HG03571 (cell line): Measurements from ENCODE around the gene CLNK.
A peak's percentile ranks its signal among the peaks of the same experiment; 100 is the strongest.
"Not testable (repeated sequence)": the region's sequence is repeated elsewhere in the genome, so short reads cannot be mapped to it uniquely, and the experiment has no call there.

Experiments
- ATAC-seq: cut with Tn5 transposase; IDR thresholded peaks from one replicate; pipeline ENCODE4 v1.9.1; 2021; ENCODE audit not compliant: unreplicated experiment

CLNK gene

DNA sequence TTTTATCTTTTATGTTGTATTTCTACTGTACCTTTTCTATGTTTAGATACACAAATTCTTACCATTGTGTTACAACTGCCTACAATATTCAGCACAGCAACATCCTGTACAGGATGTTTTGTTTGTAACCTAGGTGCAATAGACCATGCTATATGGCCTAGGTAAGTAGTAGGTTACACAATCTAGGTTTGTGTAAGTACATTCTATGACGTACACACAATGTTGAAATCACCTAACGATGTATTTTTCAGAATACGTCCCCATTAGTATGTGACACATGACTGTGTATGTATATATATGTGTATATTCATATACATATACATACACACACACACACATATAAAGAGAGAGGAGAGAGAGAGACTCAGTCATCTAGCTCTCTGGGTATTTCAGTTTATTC, 103.5 kb downstream of the CLNK start:
- no peak for ATAC-seq

DNA sequence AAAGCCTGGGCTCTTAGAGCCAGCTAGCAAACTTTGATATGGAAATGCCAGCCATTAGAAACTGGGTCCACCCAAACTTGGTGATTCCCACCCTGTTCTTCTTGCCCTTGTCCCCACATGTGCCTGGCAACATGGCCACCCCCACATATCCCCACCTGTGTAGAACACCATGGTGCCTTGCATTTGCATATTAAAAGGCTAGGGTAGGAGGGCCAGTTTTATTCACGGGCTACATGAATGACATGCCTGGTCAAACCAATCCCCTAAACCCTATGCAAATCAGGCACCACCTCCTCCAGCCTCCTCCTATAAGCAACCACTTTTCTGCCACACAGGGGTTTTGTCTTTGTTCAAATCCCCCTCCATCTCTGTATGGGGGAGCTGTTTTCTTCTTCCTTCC, 104.9 kb downstream of the CLNK start:
- ATAC-seq: no peak

DNA sequence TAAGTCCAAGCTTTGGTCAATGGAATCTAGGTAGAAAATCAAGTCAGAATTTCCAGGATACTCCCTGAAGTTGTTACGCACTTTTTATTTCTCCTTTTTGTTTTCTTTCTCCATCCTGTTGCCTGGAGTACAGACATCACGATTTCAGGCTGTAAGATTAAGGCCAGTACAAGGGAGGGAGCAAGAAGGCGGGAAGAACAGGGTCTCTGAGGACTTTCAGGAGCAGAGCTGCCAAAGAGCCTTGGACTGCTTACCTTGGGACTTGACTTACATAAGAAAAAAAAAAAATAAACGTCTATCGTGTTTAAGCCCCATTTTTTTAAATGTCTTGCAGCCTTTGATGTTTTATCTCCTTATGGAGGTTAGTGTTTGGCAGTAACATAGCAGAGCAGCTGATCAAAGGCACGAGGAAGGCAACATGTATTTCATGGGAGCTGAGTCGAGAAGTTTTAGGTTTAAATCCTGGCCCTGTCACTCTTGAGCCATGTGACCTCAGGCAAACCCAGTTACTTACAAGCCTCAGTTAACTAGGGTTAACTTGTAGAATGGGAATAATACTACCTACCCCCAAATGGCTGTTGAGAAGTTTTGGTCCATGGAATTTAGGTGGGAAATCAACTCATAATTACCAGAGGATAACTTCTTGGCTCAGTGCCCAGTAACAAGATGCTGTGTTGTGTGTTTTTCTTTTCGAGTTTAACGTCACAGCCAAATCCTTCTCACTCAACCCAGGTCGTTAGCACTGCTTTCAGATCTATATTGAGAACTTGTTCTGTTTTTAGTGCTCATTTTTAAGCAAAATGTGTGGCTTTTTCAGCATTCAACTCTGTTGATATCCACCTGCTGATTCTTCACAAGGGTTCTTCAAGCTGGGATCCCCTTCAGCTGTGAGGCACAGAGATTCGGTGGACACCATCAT, 106.8 kb downstream of the CLNK start:
- no peak for ATAC-seq

DNA sequence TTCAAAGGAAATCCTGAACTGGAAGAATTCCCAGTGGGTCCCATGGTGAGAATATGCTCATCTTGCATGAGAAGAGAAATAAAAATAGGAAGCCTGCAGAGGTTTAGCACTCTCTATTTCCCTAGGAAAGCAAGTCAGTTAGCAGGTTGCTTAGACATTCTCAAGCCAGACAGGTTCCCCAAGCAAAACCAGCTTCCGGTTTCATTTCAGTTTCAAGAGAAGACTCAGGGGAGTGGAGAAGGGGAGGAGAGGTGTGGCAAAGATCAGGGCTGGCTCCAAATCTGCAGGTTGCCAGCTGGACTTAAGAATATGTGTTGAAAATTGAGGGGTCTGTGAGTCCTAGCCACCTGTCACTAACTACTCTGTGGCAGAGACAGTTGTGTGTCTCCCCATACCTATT, 107.5 kb downstream of the CLNK start:
- ATAC-seq: peak; percentile 70

DNA sequence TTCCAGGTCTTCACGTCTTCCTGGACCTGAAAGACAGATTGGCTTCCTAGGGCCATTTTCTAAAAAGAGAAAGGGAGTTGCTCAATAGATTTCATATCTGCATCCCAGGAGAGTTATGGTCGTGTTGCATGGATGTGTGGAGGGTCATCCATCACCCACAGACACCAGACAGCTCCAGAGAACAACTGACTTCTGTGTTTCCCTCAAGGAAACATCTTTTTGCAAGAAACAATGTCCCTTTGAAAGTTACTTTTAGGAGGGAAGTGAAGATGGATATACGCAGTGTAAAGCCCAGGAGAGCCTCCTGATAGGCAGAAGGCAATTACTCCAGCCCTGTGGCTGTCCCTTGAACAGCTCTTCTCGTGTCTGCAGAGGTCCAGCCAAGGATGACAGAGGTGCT, 108.3 kb downstream of the CLNK start:
- ATAC-seq: no peak

DNA sequence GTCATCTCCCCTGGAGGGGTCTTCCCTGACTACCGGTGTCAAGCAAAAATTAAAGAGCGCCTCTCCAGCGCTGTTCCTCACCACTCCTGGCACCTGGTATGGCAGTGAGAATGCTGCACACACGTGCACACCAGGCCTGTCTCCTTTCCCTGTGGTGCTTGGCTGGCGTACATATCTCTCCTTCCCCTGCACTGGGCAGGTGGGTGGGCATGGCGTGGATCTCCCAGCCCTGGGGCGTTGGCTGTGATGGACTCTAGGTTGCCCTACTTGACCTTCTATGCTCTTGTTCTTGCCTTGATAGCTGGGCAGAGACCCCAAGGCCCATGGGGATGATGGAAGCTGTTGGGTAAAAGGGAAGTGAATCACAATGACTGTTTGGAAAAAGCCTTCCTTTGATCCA, 109.2 kb downstream of the CLNK start:
- ATAC-seq: no peak

DNA sequence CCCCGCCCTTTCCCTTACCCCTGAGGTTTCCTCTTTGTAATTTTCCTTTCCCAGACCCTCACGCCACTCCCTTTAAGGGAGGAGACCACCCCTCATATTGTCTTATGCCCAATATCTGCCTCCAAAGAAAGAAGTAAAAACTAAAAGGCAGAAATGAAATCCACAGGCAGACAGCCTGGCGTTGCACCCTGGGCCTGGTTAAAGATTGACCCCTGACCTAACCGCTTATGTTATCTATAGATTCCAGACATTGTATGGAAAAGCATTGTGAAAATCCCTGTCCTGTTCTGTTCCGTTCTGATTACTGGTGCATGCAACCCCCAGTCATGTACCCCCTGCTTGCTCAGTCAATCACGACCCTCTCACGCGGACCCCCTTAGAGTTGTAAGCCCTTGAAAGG, 110.0 kb downstream of the CLNK start:
- ATAC-seq: not testable (repeated sequence)

DNA sequence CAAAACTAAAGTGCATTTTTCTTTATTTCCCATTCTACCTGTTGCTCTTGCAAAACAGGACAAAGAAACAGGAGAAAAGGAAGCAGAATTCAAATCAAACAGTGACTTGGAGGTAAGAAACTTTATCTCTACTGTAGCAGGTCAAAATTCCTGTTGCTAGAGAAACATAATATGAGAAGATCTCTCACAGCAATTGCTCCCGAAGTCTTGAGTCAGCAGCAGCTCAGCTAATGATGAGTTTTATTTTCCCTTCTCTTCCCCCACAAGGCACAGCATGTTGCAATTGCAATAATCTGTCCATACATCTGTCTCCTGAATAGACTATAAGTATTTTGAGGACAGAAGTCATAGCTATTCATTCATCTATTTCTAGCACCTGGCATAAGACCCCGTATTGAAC, 112.7 kb downstream of the CLNK start:
- no peak for ATAC-seq

DNA sequence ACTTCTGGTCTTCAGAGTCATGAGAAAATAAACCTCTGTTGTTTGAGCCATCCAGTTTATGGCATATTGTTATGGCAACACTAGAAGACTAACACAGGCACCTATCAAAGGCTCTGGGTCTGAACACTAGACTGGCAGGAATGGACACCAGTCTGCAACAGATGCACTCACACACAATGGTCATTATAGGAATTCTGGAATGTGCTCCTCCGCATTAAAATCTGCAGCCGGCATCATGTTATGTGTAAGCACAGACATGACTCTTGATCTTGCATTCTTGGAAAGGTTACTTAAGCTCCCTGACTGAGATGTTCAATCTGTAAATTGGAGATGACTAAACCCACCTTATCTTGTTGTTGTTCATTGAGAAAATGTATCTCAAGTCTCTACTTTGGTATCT, 115.1 kb downstream of the CLNK start:
- no peak for ATAC-seq

DNA sequence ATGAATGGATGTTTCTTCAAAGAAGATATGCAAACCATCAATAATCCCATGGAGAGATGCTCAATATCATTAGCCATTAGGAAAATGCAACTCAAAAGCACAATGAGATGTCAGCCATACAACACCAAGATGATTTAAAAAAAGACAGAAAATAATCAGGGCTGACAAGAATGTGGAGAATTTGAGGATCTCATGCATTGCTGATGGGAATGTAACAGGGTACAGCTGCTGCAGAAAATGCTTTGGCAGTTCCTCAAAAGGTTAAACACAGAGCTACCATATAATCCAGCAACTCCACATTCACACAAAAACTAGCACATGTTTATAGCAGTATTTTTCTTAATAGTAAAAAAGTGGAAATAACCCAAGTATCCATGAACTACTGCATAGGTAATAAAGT, 116.8 kb downstream of the CLNK start:
- ATAC-seq: no peak

DNA sequence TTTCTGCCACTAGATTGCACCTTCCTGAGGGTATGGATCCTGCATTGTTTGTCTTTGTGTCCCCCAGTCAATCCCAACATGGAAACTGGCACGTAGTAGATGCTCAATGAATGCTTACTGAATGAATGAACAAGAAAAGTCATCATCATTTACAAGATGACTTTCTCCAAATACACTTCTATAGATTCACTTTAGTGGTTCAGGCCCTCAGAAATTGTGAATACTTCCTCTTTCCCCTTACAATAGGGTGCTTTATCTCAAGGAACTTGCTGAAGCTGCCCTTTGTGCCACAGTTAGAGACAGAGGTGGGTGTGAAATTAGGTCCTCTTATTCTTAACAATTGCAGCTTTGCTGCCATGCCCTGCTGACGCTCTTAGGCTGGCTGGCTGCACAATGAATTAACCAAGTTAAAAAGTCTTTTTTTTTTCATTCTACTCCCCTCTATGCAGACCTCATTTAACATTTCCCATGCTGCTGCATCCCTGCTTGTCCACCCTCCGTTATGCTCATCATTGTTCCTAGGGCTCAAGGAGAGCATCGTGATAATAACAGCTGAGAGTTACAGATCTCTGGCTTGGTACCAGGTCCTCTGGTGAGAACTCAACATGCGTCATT, 119.3 kb downstream of the CLNK start:
- no peak for ATAC-seq

DNA sequence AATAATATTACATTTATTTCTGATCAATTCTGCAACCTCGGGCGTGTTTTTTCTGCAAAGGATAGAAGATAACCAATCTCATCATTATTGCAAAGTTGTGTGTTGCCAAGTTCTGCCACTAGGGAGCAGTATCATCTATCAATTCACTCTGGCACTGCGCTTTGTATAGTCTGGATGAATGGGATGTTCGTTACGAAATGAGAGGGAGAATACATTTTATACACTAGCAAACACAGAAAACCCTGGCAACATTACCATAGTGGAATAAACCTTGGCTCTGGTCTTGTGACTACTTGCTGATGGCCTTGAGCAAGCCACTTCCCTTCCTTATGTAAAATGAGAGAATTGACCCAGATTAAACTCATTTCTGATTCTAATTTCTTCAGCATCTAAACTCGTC, 129.9 kb downstream of the CLNK start:
- ATAC-seq: peak; percentile 82

DNA sequence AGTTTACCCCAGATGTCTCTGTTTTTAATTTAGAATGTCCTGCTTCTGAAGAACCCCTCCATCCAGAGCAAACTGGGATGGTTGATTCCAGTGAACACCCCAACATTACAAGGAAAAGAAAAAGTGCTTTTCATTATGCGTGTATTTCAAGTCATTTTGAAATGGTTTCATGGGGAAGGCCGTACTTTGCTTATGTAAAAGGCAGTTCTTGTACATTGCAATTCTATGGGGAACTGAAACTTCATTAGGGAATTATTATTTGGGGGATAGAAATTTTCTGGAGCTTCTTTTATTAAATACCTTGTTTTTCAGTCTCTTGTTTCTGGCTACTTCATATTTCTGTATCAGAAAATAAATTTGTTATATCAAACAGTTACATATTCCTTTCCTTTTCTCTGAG, 130.4 kb downstream of the CLNK start:
- ATAC-seq: no peak

DNA sequence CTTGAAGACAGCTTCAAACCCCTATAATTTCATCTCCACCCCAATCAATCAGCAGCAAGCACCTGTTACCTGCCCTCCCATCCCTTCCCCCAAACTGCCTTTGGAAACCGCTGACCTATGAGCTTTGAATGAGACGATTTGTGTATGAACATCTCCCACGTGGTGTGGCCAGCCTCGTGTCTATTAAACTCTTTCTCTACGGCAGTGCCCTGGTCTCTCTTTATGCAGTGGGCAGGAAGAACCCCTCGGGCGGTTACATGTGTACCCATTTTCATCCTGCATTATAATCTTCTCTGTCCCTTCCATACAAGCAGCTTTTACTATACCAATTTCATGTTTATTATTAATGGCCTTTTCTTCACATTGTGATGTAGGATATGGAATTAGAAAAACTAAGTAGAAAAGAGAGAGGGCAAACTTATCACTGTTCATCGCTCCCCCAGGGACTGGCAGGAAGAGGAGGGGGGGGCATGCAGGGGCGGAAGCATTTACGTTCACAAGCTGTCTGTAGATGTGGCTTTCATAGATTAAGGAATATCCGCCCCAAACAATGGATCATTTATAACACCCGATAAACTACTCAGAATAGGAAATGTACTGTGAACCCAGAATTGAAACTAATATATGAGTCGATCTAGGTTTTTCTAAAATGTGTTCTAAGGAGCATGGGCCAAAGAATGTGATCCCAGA, 131.8 kb downstream of the CLNK start:
- ATAC-seq: no peak

DNA sequence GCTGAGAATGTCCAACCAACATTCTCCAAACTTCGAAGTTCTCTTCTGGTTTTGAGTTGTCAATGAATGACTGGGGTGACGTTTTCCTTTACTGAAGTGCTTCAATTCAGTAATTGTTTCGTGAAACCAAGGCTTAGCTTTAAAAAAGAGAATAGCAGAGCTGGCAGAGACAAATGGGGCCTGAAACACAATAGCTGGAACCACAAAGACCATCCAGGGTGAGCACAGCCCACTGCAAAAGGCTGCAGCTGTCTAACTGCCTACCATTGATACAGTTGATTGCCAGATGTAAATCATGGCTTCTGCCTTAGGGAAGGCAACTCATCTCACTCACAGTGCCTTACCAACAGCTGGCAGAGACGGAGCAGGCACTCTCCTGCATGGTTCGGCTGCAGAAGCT, 148.7 kb downstream of the CLNK start:
- peak; percentile 46 for ATAC-seq

DNA sequence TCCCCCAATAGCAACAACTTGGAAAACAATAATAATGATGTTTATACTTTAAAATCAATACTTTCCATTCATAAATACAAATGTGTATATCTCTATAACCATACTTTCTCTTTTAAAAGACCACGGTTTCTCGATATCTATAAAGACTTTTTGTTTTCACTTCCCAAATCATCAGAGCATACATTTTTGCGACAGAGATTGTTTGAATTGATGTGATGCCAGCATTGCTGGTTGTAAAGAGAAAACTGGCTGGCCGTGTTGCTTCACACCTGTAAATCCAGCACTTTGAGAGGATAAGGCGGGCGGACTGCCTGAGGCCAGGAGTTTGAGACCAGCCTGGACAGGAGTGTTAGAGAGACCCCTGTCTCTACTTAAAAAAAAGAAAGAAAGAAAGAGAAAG, 149.7 kb downstream of the CLNK start:
- ATAC-seq: no peak

DNA sequence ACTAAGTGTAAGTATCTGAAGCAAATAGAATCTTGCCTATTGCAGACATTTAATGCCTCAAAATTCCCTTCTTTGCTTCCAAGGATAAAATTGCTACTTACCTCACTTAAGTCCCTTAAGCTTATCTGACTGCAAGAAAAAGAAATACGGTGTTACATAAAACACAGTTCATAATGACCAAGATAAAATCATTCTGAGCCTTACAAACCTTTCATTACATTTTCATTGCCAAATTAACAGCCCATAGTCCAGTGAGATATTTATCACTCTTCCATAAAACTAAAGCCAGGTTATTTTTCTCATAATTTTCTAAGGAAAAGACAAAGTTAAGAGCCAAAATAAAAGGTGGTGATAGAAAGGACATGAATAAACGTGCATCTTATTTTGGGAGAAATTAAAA, 152.4 kb downstream of the CLNK start:
- no peak for ATAC-seq

DNA sequence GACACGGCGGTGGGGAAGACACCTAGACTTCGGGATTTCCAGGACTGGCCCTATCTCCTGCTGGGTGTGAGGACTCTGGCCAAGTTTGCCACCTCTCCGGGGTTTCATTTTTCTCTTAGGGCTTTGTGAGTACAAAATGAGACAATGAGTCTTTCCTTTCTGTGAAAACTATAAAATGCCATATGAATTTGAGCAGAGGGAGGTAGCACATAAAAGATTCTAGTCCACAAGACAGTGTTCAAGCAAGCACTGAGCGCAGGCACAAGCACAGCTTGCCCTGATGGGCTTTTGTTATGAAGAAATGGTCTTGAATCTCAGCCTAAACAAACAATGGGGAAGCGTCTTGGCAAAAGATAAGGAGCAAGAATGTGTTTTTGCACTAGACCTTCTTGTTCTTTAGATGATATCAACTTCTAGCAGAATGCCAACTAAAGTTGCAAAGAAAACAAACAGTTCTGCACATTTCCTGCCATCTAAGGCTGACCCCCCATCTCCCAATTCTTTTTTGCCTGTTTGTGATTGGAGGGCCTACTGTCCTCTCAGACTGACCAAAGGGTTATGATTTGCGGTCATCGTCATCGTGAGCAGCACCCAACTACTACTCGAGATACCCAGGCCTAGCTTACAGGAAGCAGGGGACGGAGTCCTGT, 154.3 kb downstream of the CLNK start:
- ATAC-seq: no peak

DNA sequence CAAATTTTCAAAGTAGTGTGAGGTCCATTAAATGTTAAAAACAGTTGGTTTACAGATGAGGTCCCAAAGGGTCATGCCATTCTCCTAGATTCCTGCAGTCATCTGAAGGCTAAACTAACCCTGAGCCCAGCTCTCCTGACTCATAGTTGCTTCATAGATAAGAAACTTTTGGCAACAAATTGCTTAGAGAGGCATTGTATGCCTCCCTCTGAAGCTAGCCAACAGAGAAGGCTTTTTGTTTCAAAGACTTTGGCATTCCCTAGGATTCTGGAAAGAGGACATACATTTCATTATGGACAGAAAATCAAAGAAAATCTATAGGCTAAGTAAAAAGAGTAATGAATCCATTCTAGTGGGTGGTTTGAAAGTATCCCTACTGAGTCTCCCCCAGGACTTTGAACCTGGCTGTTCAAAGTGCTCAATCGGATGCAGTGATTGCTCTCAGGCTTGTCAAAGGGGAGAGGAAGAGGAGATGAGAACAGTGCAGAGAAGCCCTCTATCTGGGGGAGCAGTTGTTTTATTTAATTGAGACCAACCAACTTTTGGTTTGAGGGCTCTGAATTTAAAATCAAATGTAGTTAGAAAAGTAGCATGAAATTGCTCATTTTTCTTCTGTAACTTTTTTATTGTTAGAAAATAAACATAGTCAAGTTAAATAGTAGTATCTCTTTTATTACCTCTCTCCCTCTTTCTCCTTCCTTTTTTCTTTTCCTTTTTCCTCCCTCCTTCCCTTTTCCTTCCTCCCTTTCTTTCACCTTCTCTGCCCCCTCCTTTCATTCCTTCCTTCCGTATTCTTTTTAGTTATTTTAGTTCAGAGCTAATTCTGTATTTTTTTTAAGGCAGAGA, 155.1 kb downstream of the CLNK start:
- ATAC-seq: no peak

DNA sequence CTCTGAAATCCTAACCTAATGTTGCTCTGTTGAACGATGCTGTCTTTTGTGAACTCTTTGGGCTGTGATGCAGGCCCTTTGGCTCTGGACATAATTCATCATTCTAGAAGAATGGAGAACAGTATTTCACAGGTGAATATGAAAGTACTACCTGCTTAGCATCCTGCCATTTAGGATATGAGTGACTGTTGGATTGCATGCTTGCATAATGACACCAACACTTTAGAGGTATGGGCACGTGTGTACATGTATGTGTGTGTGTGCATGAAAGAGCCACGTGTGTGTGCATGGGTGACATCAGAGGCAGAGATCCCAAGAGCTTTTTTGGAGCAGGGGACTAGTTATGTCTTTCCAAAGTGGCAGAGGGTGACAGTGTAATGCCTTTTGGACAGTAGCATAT, 157.1 kb downstream of the CLNK start:
- ATAC-seq: no peak
